ENCODE data around the gene SLC6A20.

DNA sequence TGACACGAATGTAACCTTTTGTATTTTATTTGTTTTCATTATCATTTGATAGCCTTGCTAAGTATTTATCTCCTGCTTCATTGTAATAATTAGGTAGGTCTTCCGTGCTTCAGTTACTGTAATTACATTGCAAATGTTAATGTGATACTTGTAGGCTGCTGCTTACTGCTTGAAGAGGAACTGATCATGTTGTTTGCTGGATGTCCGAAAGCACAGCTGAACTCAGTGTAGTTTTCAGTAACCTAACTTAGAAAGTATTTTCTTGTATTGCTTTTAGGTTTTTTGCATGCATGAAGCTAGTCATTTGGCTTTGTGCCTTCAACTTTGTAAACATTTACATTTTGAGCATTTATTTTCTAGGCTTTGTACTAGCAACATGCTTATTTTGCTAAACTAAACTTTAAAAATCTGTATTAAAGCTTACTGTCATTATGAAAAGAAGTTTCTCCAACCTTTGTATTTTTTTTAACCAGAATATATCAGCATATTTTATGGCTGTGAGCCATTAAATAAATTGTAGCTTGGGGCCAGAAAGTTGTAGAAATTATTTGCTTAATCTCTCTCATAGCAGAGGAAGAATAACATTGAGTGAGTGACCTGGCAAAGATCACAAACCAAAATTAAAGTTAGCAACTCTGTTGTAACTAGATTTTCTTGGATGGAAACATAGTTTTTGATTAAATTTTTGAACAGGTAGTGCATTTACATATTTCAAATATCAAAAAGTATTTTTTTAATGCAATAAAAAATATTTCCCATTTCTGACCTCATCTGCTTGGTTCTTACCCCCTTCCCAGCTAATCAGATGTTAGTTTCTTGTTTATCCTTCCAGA lies 76.5 kb downstream of the SLC6A20 start:
- TF ChIP-seq POLR2AphosphoS5 (IDR thresholded peaks at IDR 0.05; ENCODE audit: borderline replicate concordance, low read depth, low read length) (no peak), EZH2 (IDR thresholded peaks at IDR 0.05) (no peak)
